K562 (cell line): Measurements from ENCODE around the gene RABL3. TPM values are rescaled to one million over a fixed set of nuclear protein-coding genes. Genes with fewer than 3 reads are reported as not detected.

Experiments used
- ATAC-seq: fragments of 200-7000 bp; cut with Tn5 transposase; 3 replicates; pipeline ENCODE4 v1.9.1; 2020; ENCODE audit warnings: moderate library complexity
- BruUV-seq: library from RNA; stranded (reverse); fragments of 400-500 nt; replicated peaks from 2 replicates; lab custom pipeline; 2021; lab: Mats Ljungman, UMichigan
- CTCF ChIA-PET: fragments of 300-600 bp; formaldehyde crosslinking; extraction: SDS; loops from one replicate; lab custom pipeline; 2021; ENCODE audit warnings: low intra/inter-chr PET ratio; lab: Yijun Ruan, JAX
- POLR2A ChIA-PET: fragments of 300-600, 350-650 bp; sonication (Branson Sonifier 250); formaldehyde crosslinking; extraction: SDS; loops from one replicate; lab custom pipeline; 2021; ENCODE audit warnings: antibody characterized with exemption, inconsistent platforms; lab: Yijun Ruan, JAX
- DNase-seq, 4 experiments: peaks; one replicate each; pipeline versions ENCODE4 v3.0.0 to v3.0.0-alpha.2; 2011 to 2018; ENCODE audit warnings: low spot score in 3 of 4, mixed read lengths in 3 of 4; ENCODE audit errors: extremely low read depth in 1 of 4
- FAIRE-seq: peaks from 2 replicates; lab custom pipeline; 2011; peaks lifted over from hg19 to GRCh38; lab: Jason Lieb, UNC
- H2AFZ ChIP-seq: 2 replicates; pipeline ENCODE4 v1.6.0; 2011; ENCODE audit warnings: low read depth, low read length, control low read depth, inconsistent platforms
- H3K27ac ChIP-seq: fragments of 200-600 bp; 3 replicates; pipeline ENCODE4 v1.8.0; 2011; ENCODE audit warnings: low read depth, mild to moderate bottlenecking, control low read depth, inconsistent platforms, low read length, moderate library complexity, mixed read lengths; ENCODE audit errors: extremely low read depth
- H3K27me3 ChIP-seq, 2 experiments: fragments of 300-600 bp in 1 of 2; 2 replicates in 1 of 2; 3 replicates in 1 of 2; pipeline versions ENCODE4 v1.6.0 to v1.8.0; 2011; ENCODE audit warnings: inconsistent platforms in 2 of 2, low read length in 2 of 2, mild to moderate bottlenecking in 1 of 2, mixed read lengths in 1 of 2, moderate library complexity in 1 of 2; ENCODE audit not compliant: control insufficient read depth in 2 of 2, insufficient read depth in 2 of 2
- H3K36me3 ChIP-seq: fragments of 300-600 bp; 3 replicates; pipeline ENCODE4 v1.8.0; 2011; ENCODE audit warnings: mild to moderate bottlenecking, low read length, inconsistent platforms; ENCODE audit not compliant: control insufficient read depth, insufficient read depth
- H3K4me1 ChIP-seq, 2 experiments: fragments of 200-600 bp in 1 of 2; replicated peaks in 1 of 2; 2 replicates in 1 of 2; 3 replicates in 1 of 2; pipeline versions ENCODE4 v1.5.1 to v1.8.0; 2011; ENCODE audit warnings: inconsistent platforms in 2 of 2, low read length in 2 of 2, mild to moderate bottlenecking in 1 of 2, mixed read lengths in 1 of 2, moderate library complexity in 1 of 2; ENCODE audit not compliant: control insufficient read depth in 2 of 2, insufficient read depth in 2 of 2
- H3K4me2 ChIP-seq: 2 replicates; pipeline ENCODE4 v1.6.1; 2011; ENCODE audit warnings: low read length, control low read depth, inconsistent platforms, mixed read lengths; ENCODE audit not compliant: insufficient read depth
- H3K4me3 ChIP-seq: fragments of 200-600 bp; sonication (generic), shearing (Covaris generic); 2 replicates; pipeline ENCODE4 v1.5.1; 2016; ENCODE audit warnings: control low read depth, inconsistent platforms
- H3K79me2 ChIP-seq: fragments of 200-600 bp; 3 replicates; pipeline ENCODE4 v1.8.0; 2011; ENCODE audit warnings: low read length, inconsistent platforms; ENCODE audit not compliant: control insufficient read depth, insufficient read depth
- H3K9ac ChIP-seq, 2 experiments: 2 replicates each; pipeline versions ENCODE4 v1.6.0 to v1.6.1; 2011; ENCODE audit warnings: low read depth in 2 of 2, low read length in 2 of 2, control low read depth in 1 of 2, inconsistent platforms in 1 of 2, mild to moderate bottlenecking in 1 of 2, mixed read lengths in 1 of 2; ENCODE audit not compliant: insufficient read depth in 1 of 2
- H3K9me1 ChIP-seq: one replicate; pipeline ENCODE4 v1.6.0; 2011; ENCODE audit warnings: inconsistent platforms, mild to moderate bottlenecking, low read length, moderate library complexity; ENCODE audit not compliant: control insufficient read depth, insufficient read depth
- H3K9me3 ChIP-seq: replicated peaks from 2 replicates; pipeline ENCODE4 v1.5.1; 2011; ENCODE audit warnings: low read depth, low read length, inconsistent platforms; ENCODE audit not compliant: control insufficient read depth, insufficient read depth
- H4K20me1 ChIP-seq: replicated peaks from 2 replicates; pipeline ENCODE4 v1.6.1; 2011; ENCODE audit warnings: low read length, inconsistent platforms, mixed read lengths; ENCODE audit not compliant: control insufficient read depth, insufficient read depth
- EGR1 ChIP-seq: fragments of 450-650 bp; conservative IDR thresholded peaks from 2 replicates; pipeline ENCODE4 v1.6.1; 2017; ENCODE audit warnings: mild to moderate bottlenecking
- NFATC3 ChIP-seq: fragments of 450-650 bp; IDR thresholded peaks from 2 replicates; pipeline ENCODE4 v1.6.1; 2017; ENCODE audit warnings: mild to moderate bottlenecking
- TAF1 ChIP-seq: IDR thresholded peaks from 2 replicates; pipeline ENCODE4 v1.6.1; 2011; ENCODE audit warnings: mild to moderate bottlenecking, low read length, moderate library complexity; ENCODE audit not compliant: insufficient read depth, control insufficient read depth, severe bottlenecking; ENCODE audit errors: extremely low read depth
- WGBS: fragments of 100-300 bp; shearing (Covaris generic); methylation state at CpG from one replicate; pipeline ENCODE4 v1.1.6; 2016; ENCODE audit warnings: low coverage, mixed read lengths; ENCODE audit not compliant: insufficient coverage; ENCODE audit errors: missing lambda C conversion rate; 5-methylcytosine and 5-hydroxymethylcytosine counted together
- in situ Hi-C: fragments of 300-500 bp; cut with MboI; formaldehyde crosslinking; loops from 4 replicates; pipeline ENCODE4 v1.15.0; 2018; ENCODE audit warnings: inconsistent platforms, mixed read lengths
- intact Hi-C: fragments of 100-400 bp; cut with micrococcal nuclease; formaldehyde crosslinking; loops from 2 replicates; pipeline ENCODE4 v1.14.2; 2022
- polyA plus RNA-seq, 8 experiments: library from polyadenylated mRNA; depleted of rRNA in 4 of 8; stranded (reverse) in 5 of 8; unstranded in 3 of 8; fragments of >200 nt; fragmentation: Nextera tagmentation in 2 of 8; fragmentation: Illumina TruSeq in 1 of 8; extraction: Ambion mirVana in 2 of 8; extraction: Trizol in 1 of 8; gene quantifications; 2 replicates each; pipeline versions ENCODE4 v1.2.1 to v1.2.3, GENCODE V29; 2011 to 2014; ENCODE audit warnings: inconsistent platforms in 1 of 8, missing spikeins in 1 of 8
- total RNA-seq, 7 experiments: library from RNA; depleted of rRNA in 6 of 7; stranded (reverse); fragments of >200 nt in 6 of 7; fragmentation: Illumina TruSeq in 2 of 7; extraction: Trizol in 2 of 7; gene quantifications; 2 replicates each; pipeline versions ENCODE4 v1.2.1 to v1.2.3, GENCODE V29; 2011 to 2021; ENCODE audit warnings: low replicate concordance in 1 of 7
- TF ChIP-seq, protein P1 (sequence below): fragments of 250-450 bp; sonication (Bioruptor Pico); IDR thresholded peaks from 2 replicates; pipeline ENCODE4 v1.8.0; 2022; ENCODE audit warnings: moderate library complexity, mild to moderate bottlenecking, inconsistent platforms

RABL3 gene
- total and polyA plus RNA-seq, 9 of the 15 experiments (the other 6 are each of a cell fraction or from before 2014, with no cell fraction given) = 6.5 to 30.7 (median 12.3) TPM

DNA sequence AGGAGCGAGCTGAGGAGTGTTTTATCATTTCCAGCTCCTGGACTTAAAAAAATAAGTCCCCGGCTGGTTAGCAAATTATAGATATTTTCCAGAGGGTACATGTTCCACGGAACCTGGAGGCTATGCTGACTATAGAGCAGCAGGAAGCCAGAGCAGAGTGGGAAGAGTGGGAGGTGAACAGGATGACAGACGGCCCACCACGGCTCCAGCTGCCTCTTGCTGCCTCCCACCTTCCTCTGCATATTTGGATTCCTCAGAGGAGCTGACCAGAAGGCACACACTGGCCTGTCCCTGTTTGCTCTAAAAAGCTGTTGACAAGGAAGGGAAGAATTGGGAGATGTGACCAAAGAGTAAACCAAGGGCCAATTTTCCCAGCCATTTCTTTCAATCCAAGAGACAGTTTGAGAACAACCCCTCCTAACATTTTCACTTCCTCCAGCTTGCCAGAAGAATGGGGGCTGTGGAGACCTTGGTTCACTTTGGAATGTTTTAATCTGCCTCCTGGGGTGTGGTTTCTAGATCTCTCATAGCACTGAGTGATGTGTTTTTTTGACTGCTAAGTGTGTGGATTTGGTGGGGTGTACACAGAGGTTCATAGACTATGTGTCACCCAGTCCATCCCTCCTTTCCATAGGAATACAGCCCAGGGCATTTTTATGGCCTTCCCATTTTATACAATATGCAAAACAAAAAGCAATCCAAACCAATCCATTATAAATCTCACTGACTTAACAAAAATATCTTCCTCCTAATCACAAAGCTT, 97.1 kb downstream of the RABL3 start:
- Histone ChIP-seq H2AFZ (peak overlapping the region; percentile 84), H3K9ac (peak overlapping the region; percentile 39 to 60; a peak in 2 of 4 replicates)
- TF ChIP-seq, protein P1, sequence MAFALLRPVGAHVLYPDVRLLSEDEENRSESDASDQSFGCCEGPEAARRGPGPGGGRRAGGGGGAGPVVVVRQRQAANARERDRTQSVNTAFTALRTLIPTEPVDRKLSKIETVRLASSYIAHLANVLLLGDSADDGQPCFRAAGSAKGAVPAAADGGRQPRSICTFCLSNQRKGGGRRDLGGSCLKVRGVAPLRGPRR = no peak
- TF ChIP-seq EGR1 (peak; percentile 60), NFATC3 (no peak), TAF1 (peak; percentile 18)
- TF ChIP-seq, all 486 proteins: peak for 2
- Histone ChIP-seq H3K4me2 (peak overlapping the region; percentile 7; the same call in 1 of the 2 replicates), H3K27ac (peak overlapping the region; percentile 64; the same call in 2 of the 3 replicates), H3K4me3 (no peak overlapping the region), H3K9me1 (no peaks in the 10 kb centered on the region), H3K9me3 (peaks cover 3% of the 10 kb centered on the region), H3K36me3 (no peaks in the 10 kb centered on the region), H3K4me1 (peaks cover 0 to 46% of the 10 kb centered on the region in 2 experiments; a peak in 4 of 5 replicates), H3K79me2 (no peaks in the 10 kb centered on the region), H4K20me1 (no peaks in the 10 kb centered on the region), H3K27me3 (no peaks in the 10 kb centered on the region)
- in situ Hi-C loops (no loop called here), intact Hi-C loops (no loop called here)
- no peak for FAIRE-seq
- CTCF ChIA-PET = no interaction called here
- DNase-seq = peak in 2 of 4 experiments; percentile 12 to 16
- 16% methylated on average over 5 of the region's 5 CpGs for WGBS
- no TSS peak for BruUV-seq
- ATAC-seq = peak; percentile 40
- POLR2A ChIA-PET = interaction anchor here (0.6 kb wide), 1 partner anchor 23 kb away, joined by 3 read pairs; no protein-coding TSS in a partner anchor
